ENCODE data around the gene ADORA1.

Gene ADORA1

DNA sequence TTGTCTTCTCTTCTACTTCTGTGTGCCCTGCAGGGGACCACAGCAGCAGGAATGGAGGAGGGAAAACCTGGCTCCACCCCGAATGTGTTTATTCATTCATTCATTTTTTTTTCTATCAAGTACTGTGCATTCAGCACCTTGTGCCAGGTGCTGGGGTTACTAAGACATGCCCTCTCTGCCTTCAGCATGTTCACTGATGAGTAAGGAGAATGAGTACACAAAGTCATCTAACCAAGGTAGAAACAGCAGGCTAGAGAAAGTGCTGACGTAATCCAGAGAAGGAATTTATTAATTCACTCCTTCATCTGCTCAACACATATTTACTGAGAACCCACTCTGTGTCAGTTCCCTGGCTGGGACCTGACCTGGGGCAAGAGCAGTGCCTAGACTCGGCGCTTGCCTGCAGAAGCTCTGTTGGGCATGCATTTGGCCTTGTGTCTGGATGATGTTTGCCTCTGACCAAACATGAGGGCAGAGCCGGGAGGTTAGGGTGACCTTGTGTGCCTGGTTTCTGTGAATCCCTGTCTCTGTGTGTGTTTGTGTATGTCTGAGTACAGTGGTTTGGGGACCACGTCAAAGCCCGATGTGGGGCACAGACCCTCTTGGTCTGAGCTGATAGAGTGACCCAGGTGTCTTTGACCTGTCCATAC lies 38.4 kb upstream of the ADORA1 start:
- H3K9me3 Mint-ChIP-seq: peaks cover 3% of the 10 kb centered on the region
- H3K27ac Mint-ChIP-seq: no peak overlapping the region
- no peaks in the 10 kb centered on the region for H3K36me3 Mint-ChIP-seq (ENCODE audit: low read depth)
- no peaks in the 10 kb centered on the region for H3K4me1 Mint-ChIP-seq (ENCODE audit: low read depth)
- peaks cover 25% of the 10 kb centered on the region for H3K27me3 Mint-ChIP-seq
- H3K4me3 Mint-ChIP-seq: no peak overlapping the region

GRCh38 chr1:203089651-203090045 lies 37.9 kb upstream of the ADORA1 start:
- H3K4me1 Mint-ChIP-seq (ENCODE audit: low read depth): no peaks in the 10 kb centered on the region
- H3K9me3 Mint-ChIP-seq: peaks cover 8% of the 10 kb centered on the region
- no peak overlapping the region for H3K27ac Mint-ChIP-seq
- peaks cover 29% of the 10 kb centered on the region for H3K27me3 Mint-ChIP-seq
- H3K36me3 Mint-ChIP-seq (ENCODE audit: low read depth): peaks cover 4% of the 10 kb centered on the region
- H3K4me3 Mint-ChIP-seq: no peak overlapping the region

DNA sequence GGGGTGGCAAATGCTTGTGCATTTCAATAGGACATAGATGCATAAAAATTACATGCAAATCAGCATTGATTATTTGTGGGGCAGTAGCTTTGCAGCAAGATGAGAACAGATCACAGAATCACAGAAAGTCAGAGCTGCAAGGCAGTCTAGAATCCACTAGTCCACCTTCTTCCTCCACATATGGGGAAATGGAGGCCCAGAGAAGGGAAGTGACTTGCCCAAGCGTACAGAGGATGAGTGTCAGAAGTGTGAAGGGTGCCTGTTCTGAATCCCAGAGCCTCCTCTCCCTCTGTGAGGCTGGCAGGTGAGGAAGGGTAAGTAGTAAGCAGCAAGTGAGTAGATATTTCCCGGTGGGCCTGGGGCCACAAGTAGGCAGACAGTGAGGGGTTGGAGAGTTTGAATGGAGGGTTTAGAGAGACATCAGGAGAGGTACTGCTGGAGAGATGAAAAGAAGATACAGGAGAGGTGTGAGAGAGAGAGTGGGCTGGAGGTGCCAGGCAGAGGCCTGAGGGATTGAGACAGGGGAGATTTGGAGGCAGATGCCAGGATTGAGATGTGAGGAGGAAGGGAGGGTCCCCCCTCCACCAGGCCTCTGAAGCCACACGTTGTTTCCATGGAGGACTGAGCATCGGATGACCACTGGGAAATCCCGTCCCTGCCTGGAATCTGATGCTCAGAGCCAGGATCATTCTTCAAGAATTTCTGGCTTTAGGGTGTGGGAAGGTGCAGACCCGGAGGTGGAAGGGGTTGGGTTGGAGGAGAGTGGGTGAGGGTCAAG lies 36.9 kb upstream of the ADORA1 start:
- Mint-ChIP-seq H3K9me3 (peaks cover 17% of the 10 kb centered on the region), H3K4me3 (no peak overlapping the region), H3K27ac (no peak overlapping the region), H3K36me3 (ENCODE audit: low read depth) (peaks cover 11% of the 10 kb centered on the region), H3K27me3 (peaks cover 38% of the 10 kb centered on the region), H3K4me1 (ENCODE audit: low read depth) (no peaks in the 10 kb centered on the region)

DNA sequence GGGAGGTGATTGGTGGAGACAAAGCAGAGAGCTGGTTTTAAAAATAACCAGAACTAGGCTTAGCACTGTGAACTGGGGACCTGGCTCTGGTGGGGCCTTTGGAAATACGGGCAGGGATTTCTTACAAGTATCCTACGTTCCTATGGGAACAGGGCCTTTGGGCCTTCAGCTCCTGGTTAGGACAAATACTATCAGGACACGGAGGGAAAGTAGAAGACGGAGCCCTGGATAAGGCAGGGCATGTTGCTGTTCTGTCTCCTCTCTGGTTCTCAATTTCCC lies 36.4 kb upstream of the ADORA1 start:
- Mint-ChIP-seq H3K27ac (no peak overlapping the region), H3K4me3 (no peak overlapping the region), H3K27me3 (peaks cover 43% of the 10 kb centered on the region), H3K36me3 (ENCODE audit: low read depth) (peaks cover 11% of the 10 kb centered on the region), H3K4me1 (ENCODE audit: low read depth) (no peaks in the 10 kb centered on the region), H3K9me3 (peaks cover 23% of the 10 kb centered on the region)

DNA sequence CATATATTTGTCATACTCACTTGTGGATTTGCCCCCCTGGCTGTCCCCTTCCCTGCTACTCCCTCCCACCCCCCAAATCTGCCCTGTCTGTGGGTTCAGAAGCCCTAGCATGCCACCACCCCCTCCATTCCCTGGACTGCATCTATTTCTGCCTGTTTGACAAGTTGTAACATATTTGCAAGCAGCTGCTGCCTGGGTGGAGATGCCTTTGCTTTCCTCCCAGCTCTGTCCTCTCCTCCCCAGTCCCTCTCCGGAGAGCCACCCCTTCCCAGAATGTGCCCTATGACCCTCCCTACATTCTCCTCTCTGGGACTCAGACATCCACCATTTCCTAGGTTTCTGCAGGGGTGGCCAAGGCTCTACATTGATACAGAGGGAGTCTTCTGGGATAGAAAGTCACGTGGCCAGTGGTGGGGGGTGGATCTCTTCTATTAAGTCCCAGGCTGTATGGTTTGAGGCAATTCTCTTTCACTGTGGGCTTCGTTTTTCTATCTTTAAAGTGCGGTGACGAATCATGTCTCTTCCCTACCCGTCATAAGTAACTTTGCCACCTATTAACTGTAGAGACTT lies 35.7 kb upstream of the ADORA1 start:
- no peaks in the 10 kb centered on the region for H3K4me1 Mint-ChIP-seq (ENCODE audit: low read depth)
- H3K9me3 Mint-ChIP-seq: peaks cover 25% of the 10 kb centered on the region
- peaks cover 45% of the 10 kb centered on the region for H3K27me3 Mint-ChIP-seq
- H3K27ac Mint-ChIP-seq: no peak overlapping the region
- H3K4me3 Mint-ChIP-seq: no peak overlapping the region
- peaks cover 11% of the 10 kb centered on the region for H3K36me3 Mint-ChIP-seq (ENCODE audit: low read depth)

DNA sequence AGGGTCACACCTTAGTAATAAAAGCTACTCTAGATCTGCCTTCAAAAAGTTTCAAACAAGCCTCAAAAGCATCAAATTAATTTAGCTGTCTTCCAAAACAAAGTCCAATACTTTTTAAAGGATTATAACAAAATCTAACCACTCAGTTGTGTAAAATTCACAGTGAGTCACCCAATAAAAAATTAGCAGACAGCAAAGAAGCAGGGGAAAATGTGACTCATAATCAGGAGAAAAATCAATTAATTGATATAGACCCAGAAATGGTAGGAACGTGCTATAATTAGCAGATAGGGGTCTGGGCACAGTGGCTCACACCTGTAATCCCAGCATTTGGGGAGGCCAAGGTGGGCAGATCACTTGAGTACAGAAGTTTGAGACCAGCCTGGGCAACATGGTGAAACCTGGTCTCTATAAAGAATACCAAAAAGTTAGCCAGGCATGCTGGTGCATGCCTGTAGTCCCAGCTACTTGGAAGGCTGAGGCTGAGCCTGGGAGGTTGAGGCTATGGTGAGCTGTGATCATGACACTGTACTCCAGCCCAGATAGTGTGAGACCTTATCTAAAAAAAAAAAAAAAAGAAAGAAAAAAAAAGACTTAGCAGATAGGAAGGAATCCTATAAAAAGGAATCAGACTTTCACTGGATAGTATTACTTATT lies 33.6 kb upstream of the ADORA1 start:
- Mint-ChIP-seq H3K9me3 (peaks cover 28% of the 10 kb centered on the region), H3K27ac (no peak overlapping the region), H3K27me3 (peaks cover 39% of the 10 kb centered on the region), H3K4me3 (no peak overlapping the region), H3K36me3 (ENCODE audit: low read depth) (peaks cover 11% of the 10 kb centered on the region), H3K4me1 (ENCODE audit: low read depth) (no peaks in the 10 kb centered on the region)

DNA sequence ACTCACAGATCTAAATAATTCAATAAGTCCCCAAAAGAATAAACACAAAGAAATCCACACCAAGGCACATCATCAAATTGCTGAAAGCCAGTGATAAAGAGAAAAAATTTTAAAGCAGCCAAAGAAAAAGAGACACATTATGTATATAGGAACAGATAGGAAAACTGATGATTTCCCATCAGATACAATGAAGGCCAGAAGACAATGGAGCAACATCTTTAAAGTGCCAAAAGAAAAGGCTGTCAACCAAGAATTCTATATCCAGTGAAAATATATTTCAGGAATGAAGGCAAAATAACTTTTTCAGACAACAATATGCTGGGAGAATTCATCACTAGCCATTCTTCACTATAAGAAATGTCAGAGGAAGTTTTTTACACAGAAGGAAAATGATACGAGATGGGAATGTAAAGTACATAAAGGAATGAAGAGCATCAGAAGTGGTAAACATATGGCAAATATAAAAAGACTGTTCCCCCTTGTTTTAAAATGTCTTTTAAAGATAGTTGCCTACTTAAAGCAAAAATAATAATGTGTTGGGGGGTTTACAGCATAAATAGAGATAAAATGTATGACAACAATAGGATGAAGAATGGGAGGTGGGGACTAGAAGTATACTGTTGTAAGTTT lies 32.4 kb upstream of the ADORA1 start:
- Mint-ChIP-seq H3K27ac (no peak overlapping the region), H3K4me3 (no peak overlapping the region), H3K4me1 (ENCODE audit: low read depth) (no peaks in the 10 kb centered on the region), H3K36me3 (ENCODE audit: low read depth) (peaks cover 11% of the 10 kb centered on the region), H3K27me3 (peaks cover 39% of the 10 kb centered on the region), H3K9me3 (peaks cover 28% of the 10 kb centered on the region)

- Mint-ChIP-seq H3K36me3 (ENCODE audit: low read depth) (peaks cover 11% of the 10 kb centered on the region), H3K27me3 (peaks cover 39% of the 10 kb centered on the region), H3K9me3 (peaks cover 28% of the 10 kb centered on the region), H3K27ac (no peak overlapping the region), H3K4me1 (ENCODE audit: low read depth) (no peaks in the 10 kb centered on the region), H3K4me3 (no peak overlapping the region)
Measured at GRCh38 chr1:203096566-203096965, 31.0 kb upstream of the ADORA1 start.

- peaks cover 39% of the 10 kb centered on the region for H3K27me3 Mint-ChIP-seq
- H3K36me3 Mint-ChIP-seq (ENCODE audit: low read depth): peaks cover 11% of the 10 kb centered on the region
- no peak overlapping the region for H3K27ac Mint-ChIP-seq
- H3K4me1 Mint-ChIP-seq (ENCODE audit: low read depth): no peaks in the 10 kb centered on the region
- H3K9me3 Mint-ChIP-seq: peaks cover 28% of the 10 kb centered on the region
- H3K4me3 Mint-ChIP-seq: no peak overlapping the region
Measured at GRCh38 chr1:203097001-203097400, 30.5 kb upstream of the ADORA1 start.

DNA sequence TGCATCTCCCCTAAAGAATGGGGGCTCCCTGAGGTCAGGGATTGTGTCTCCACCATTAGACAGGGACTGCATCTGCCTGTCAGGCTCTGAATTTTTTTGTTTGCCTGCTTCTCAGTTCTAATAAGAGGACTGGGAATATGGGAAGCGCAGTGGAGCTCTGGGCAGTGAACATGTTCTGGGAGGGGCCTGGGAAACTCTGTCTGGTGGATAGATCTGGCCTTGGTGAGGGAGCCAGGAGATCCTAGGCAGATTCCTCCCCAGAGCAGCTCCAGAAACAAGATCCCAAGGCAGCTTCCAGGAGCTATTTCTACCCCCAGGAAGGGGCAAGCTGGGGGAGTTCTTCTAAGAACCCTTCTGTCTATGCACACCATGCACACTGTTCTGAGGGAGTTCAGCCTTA lies 29.1 kb upstream of the ADORA1 start:
- H3K9me3 Mint-ChIP-seq: peaks cover 25% of the 10 kb centered on the region
- H3K27me3 Mint-ChIP-seq: peaks cover 29% of the 10 kb centered on the region
- H3K27ac Mint-ChIP-seq: no peak overlapping the region
- H3K36me3 Mint-ChIP-seq (ENCODE audit: low read depth): peaks cover 11% of the 10 kb centered on the region
- no peak overlapping the region for H3K4me3 Mint-ChIP-seq
- H3K4me1 Mint-ChIP-seq (ENCODE audit: low read depth): no peaks in the 10 kb centered on the region

DNA sequence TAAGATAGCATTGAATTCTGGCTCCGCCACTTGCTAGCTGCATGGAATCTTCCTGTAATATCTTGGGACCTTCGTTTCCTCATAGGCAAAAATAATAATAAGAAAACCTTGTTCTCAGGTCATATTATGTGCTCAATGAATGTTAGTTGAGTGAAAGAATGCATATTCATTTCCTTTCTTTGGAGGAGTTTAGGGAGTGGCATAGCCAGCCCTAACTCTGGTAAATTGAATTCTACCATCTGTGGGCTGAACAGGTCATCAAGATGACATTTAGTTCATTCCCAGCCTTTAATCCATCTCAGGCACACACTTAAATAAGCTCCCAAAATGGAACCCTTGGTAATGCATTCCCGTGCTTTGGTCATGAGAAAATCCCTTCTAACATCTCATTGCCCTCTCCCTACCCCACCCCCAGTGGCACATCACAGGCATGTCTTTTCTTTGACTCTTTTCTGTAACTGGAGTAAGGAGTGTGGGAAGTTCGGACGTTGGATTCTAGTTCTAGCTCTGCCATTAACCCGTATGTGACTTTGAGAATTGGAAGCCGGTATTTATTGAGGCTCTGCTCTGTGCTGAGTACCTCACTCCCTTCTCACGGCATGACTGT lies 28.5 kb upstream of the ADORA1 start:
- H3K4me1 Mint-ChIP-seq (ENCODE audit: low read depth): no peaks in the 10 kb centered on the region
- peaks cover 11% of the 10 kb centered on the region for H3K36me3 Mint-ChIP-seq (ENCODE audit: low read depth)
- H3K27me3 Mint-ChIP-seq: peaks cover 29% of the 10 kb centered on the region
- peak overlapping the region; percentile 7 for H3K27ac Mint-ChIP-seq
- no peak overlapping the region for H3K4me3 Mint-ChIP-seq
- peaks cover 25% of the 10 kb centered on the region for H3K9me3 Mint-ChIP-seq

- H3K27me3 Mint-ChIP-seq: peaks cover 23% of the 10 kb centered on the region
- H3K4me1 Mint-ChIP-seq (ENCODE audit: low read depth): no peaks in the 10 kb centered on the region
- no peak overlapping the region for H3K27ac Mint-ChIP-seq
- no peak overlapping the region for H3K4me3 Mint-ChIP-seq
- peaks cover 18% of the 10 kb centered on the region for H3K9me3 Mint-ChIP-seq
- peaks cover 3% of the 10 kb centered on the region for H3K36me3 Mint-ChIP-seq (ENCODE audit: low read depth)
Measured at GRCh38 chr1:203099805-203100515, 27.6 kb upstream of the ADORA1 start.

DNA sequence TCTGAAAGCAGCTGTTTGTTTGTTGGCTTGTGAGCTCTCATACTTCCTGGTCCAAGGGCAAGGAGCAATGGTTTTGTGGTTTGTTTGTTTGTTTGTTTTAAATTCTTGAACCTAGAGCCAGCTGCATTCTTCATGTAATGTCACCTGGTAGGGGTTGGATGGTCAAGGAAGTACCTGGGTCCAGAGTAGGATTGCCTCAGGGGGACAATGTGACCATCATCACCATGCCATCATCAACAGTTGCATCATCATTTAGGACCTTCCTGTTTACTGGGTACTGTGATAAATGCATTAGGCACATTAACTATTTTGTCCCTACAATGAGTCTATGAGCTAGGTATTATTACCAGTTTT lies 27.0 kb upstream of the ADORA1 start:
- no peak overlapping the region for H3K4me3 Mint-ChIP-seq
- H3K36me3 Mint-ChIP-seq (ENCODE audit: low read depth): no peaks in the 10 kb centered on the region
- peaks cover 23% of the 10 kb centered on the region for H3K27me3 Mint-ChIP-seq
- no peak overlapping the region for H3K27ac Mint-ChIP-seq
- H3K4me1 Mint-ChIP-seq (ENCODE audit: low read depth): no peaks in the 10 kb centered on the region
- H3K9me3 Mint-ChIP-seq: peaks cover 12% of the 10 kb centered on the region
